Uterus (tissue), 4 donors: ENCODE results near the gene AMBN. TPM values are rescaled to one million over a fixed set of nuclear protein-coding genes. Genes with fewer than 3 reads are reported as not detected.
A peak's percentile ranks its signal among the peaks of the same experiment; 100 is the strongest.
"Not testable (repeated sequence)": the region's sequence is repeated elsewhere in the genome, so short reads cannot be mapped to it uniquely, and the experiment has no call there.

Source experiments
- DNase-seq, 2 donors: peaks; one replicate each; pipeline ENCODE4 v3.0.0-alpha.2; 2019 to 2020
- H3K27ac ChIP-seq, 2 donors: fragments of 200-600 bp; sonication (generic); 1 replicate in 1 of 2; 2 replicates in 1 of 2; pipeline ENCODE4 v1.5.1; 2016 to 2018
- H3K27me3 ChIP-seq, 2 donors: fragments of 200-600 bp; sonication (generic); one replicate each; pipeline ENCODE4 v1.5.1; 2018 to 2019; ENCODE audit warnings: control low read depth in 1 of 2
- H3K36me3 ChIP-seq, 2 donors: fragments of 200-600 bp; sonication (generic); one replicate each; pipeline ENCODE4 v1.5.1; 2019; ENCODE audit warnings: control low read depth in 1 of 2
- H3K4me1 ChIP-seq, 2 donors: fragments of 200-600 bp; sonication (generic); one replicate each; pipeline ENCODE4 v1.5.1; 2018 to 2019; ENCODE audit warnings: control low read depth in 1 of 2
- H3K4me3 ChIP-seq, 2 donors: fragments of 200-600 bp; sonication (generic); 1 replicate in 1 of 2; 2 replicates in 1 of 2; pipeline ENCODE4 v1.5.1; 2018 to 2019; ENCODE audit warnings: mild to moderate bottlenecking in 1 of 2
- H3K9me3 ChIP-seq, 2 donors: fragments of 200-600 bp; sonication (generic); one replicate each; pipeline ENCODE4 v1.5.1; 2019; ENCODE audit warnings: control low read depth in 1 of 2
- POLR2A ChIP-seq, 2 donors: fragments of 450-650 bp; IDR thresholded peaks; one replicate each; pipeline ENCODE4 v1.6.1; 2016; ENCODE audit warnings: antibody characterized with exemption in 2 of 2, mild to moderate bottlenecking in 1 of 2, moderate library complexity in 1 of 2
- intact Hi-C: fragments of 100-400 bp; cut with DNase I; formaldehyde crosslinking; loops from one replicate; pipeline ENCODE4 v1.15.1; 2023; ENCODE audit warnings: low total_unique reads
- total RNA-seq, 4 donors: library from RNA; depleted of rRNA in 3 of 4; stranded (reverse); fragments of >200 nt in 3 of 4; gene quantifications; one replicate each; pipeline versions ENCODE4 v1.1.0 to v1.2.4, GENCODE V29; 2014 to 2023
- TF ChIP-seq, protein P1 (sequence below), 4 experiments: fragments of 200-600 bp in 2 of 4; fragments of 450-650 bp in 2 of 4; sonication (generic) in 2 of 4; IDR thresholded peaks; one replicate each; pipeline ENCODE4 v1.5.1; 2016 to 2019; ENCODE audit warnings: antibody characterized with exemption in 4 of 4, mild to moderate bottlenecking in 2 of 4, moderate library complexity in 1 of 4
- donor health status: DM: yes; HTN: yes; CAD: no.

AMBN gene
- total RNA-seq, 4 donors from 2014 or later: not detected

DNA sequence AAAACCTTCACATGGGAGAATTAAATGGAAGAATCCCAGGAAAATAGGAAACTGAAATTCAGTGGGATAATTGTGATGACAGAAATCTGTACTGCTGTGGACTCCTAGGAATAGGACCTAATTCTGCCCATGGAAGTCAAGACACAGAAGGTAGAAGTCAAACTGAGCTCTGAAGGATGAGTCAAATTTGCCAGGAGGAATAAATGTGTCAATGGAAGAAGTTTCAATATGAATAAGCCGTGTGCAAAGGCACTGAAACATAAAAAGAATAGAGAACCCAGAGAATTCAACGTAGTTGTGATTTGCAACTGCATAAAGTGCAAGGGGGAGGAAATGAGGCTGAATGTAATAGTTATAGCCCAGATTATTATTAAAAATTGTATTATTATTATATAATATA is 48.1 kb downstream of the AMBN start:
- no peaks in the 10 kb centered on the region for H3K36me3 ChIP-seq
- H3K4me3 ChIP-seq: no peak overlapping the region
- intact Hi-C loops: no loop called here
- H3K4me1 ChIP-seq: no peaks in the 10 kb centered on the region
- TF ChIP-seq, protein P1, sequence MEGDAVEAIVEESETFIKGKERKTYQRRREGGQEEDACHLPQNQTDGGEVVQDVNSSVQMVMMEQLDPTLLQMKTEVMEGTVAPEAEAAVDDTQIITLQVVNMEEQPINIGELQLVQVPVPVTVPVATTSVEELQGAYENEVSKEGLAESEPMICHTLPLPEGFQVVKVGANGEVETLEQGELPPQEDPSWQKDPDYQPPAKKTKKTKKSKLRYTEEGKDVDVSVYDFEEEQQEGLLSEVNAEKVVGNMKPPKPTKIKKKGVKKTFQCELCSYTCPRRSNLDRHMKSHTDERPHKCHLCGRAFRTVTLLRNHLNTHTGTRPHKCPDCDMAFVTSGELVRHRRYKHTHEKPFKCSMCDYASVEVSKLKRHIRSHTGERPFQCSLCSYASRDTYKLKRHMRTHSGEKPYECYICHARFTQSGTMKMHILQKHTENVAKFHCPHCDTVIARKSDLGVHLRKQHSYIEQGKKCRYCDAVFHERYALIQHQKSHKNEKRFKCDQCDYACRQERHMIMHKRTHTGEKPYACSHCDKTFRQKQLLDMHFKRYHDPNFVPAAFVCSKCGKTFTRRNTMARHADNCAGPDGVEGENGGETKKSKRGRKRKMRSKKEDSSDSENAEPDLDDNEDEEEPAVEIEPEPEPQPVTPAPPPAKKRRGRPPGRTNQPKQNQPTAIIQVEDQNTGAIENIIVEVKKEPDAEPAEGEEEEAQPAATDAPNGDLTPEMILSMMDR (IDR thresholded peaks at IDR 0.05): no peak
- TF ChIP-seq POLR2A (IDR thresholded peaks at IDR 0.05): no peak
- no peaks in the 10 kb centered on the region for H3K27me3 ChIP-seq
- H3K9me3 ChIP-seq: no peaks in the 10 kb centered on the region
- DNase-seq: no peak
- no peak overlapping the region for H3K27ac ChIP-seq

DNA sequence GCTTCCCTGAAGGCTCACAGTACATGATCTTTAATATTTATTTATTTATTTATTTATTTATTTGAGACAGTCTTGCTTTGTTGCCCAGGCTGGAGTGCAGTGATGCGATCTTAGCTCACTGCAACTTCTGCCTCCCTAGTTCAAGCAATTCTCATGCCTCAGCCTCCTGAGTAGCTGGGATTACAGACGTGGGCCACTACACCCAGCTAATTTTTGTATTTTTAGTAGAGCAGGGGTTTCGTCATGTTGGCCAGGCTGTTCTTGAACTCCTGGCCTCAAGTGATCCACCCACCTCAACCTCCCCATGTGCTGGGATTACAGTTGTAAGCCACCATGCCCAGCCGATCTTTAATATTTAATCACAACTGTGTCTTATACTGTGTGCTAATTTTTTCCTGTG is 58.7 kb downstream of the AMBN start:
- H3K4me3 ChIP-seq, H3K9me3 ChIP-seq, H3K4me1 ChIP-seq, DNase-seq, H3K27me3 ChIP-seq, H3K27ac ChIP-seq, H3K36me3 ChIP-seq: not testable (repeated sequence)
- intact Hi-C loops: loop anchor here (10.0 kb wide), 1 partner anchor 364 kb away; no protein-coding TSS in a partner anchor

DNA sequence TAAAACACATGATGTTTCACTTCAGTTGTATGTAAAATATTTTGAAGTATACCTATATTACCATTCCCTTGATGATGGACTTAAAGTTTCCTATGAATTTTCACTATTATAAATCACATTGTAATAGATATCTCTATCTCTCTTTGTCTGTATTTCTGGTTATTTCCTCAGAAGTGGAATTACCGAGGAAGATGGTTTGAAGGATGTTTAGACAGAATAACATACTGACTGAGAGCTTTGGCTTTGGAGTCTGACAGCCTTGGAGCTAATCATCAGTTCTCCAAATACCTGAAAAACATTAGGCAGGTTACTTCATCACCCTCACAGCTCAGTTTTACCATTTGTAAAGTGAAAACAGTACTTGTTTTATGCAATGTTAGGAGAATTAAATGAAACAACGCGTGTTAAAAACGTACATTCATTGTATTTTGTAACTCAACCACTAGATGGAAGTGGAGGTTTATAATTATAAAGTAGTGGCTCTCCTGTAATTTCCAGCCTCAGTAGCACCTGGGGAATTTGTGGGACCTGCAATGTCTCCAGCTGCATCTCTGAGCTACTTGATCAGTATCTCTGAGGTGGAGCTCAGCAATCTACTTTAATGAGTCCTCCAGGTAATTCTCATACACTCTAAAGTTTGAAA is 59.9 kb downstream of the AMBN start:
- Histone ChIP-seq H3K9me3 (no peaks in the 10 kb centered on the region), H3K36me3 (no peaks in the 10 kb centered on the region), H3K4me3 (no peak overlapping the region), H3K27ac (no peak overlapping the region), H3K4me1 (no peaks in the 10 kb centered on the region), H3K27me3 (no peaks in the 10 kb centered on the region)
- intact Hi-C loops: loop anchor here (10.0 kb wide), 1 partner anchor 363 kb away; no protein-coding TSS in a partner anchor
- DNase-seq: no peak
- TF ChIP-seq POLR2A (IDR thresholded peaks at IDR 0.05): no peak
- TF ChIP-seq, protein P1 (IDR thresholded peaks at IDR 0.05): peak; percentile 42 to 62 (median 59)

DNA sequence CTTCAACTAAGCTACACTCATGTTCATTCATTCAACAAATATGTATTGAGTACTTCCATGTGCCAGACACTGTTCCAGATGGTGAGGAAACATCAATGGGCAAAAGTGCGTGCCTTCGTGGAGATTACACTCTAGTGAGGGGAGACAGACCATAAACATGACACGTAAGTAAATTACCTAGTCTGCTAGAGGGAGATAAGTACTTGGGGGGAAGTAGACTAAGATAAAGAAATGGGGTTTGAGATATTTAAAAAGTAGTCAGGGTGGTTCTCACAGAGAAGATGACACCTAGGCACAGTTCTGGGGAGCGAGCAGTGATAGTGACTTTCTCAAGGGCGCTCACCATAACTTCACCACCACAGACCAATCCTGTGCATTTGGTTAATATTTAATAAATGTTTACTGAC is 62.6 kb downstream of the AMBN start:
- no peaks in the 10 kb centered on the region for H3K9me3 ChIP-seq
- no peaks in the 10 kb centered on the region for H3K27me3 ChIP-seq
- TF ChIP-seq POLR2A (IDR thresholded peaks at IDR 0.05): no peak
- TF ChIP-seq, protein P1 (IDR thresholded peaks at IDR 0.05): no peak
- no peak overlapping the region for H3K27ac ChIP-seq
- no peaks in the 10 kb centered on the region for H3K4me1 ChIP-seq
- no peaks in the 10 kb centered on the region for H3K36me3 ChIP-seq
- H3K4me3 ChIP-seq: no peak overlapping the region
- intact Hi-C loops: loop anchor here (10.0 kb wide), 1 partner anchor 360 kb away; no protein-coding TSS in a partner anchor
- DNase-seq: no peak

Other genes with a start within 250 kb of the AMBN start
- not detected for gene SMR3A, start 231.5 kb upstream of the AMBN start, total RNA-seq
- gene SMR3B, start 209.1 kb upstream of the AMBN start, total RNA-seq: not detected
- gene OPRPN, start 194.3 kb upstream of the AMBN start, total RNA-seq: not detected
- not detected for gene MUC7, start 120.1 kb upstream of the AMBN start, total RNA-seq
- not detected for gene AMTN, start 73.7 kb upstream of the AMBN start, total RNA-seq
- under 1 TPM in 2 of 4 donors, not detected in 2; 0.24 to 0.83 TPM for gene ENAM, start 36.5 kb downstream of the AMBN start, total RNA-seq
- gene JCHAIN, start 74.3 kb downstream of the AMBN start, total RNA-seq: 10 to 100 TPM in 1 of 4 donors, 1 to 10 TPM in 3; 4.9 to 12.7 (median 6.2) TPM
- 10 to 100 TPM in 2 of 4 donors, 1 to 10 TPM in 2; 6.7 to 28.9 (median 17.1) TPM for gene UTP3, start 96.3 kb downstream of the AMBN start, total RNA-seq
- gene RUFY3, start 129.7 kb downstream of the AMBN start, total RNA-seq: 100 to 1,000 TPM in 2 of 4 donors, 10 to 100 TPM in 2; 25.4 to 137 (median 75.9) TPM
- gene GRSF1, start 247.6 kb downstream of the AMBN start, total RNA-seq: 10 to 100 TPM; 25.4 to 82.0 (median 37.1) TPM